Suprapubic skin (tissue), 4 donors: Measurements from ENCODE around the gene ALG12. TPM values are rescaled to one million over a fixed set of nuclear protein-coding genes. Genes with fewer than 3 reads are reported as not detected.

Experiments used
- DNase-seq, 2 donors: peaks; one replicate each; pipeline ENCODE4 v3.0.0-alpha.2; 2019; ENCODE audit warnings: low spot score in 2 of 2
- H3K27ac ChIP-seq: fragments of 200-600 bp; sonication (generic); one replicate; pipeline ENCODE4 v1.5.1; 2019
- H3K27me3 ChIP-seq: fragments of 200-600 bp; sonication (generic); one replicate; pipeline ENCODE4 v1.5.1; 2019
- H3K36me3 ChIP-seq: fragments of 200-600 bp; sonication (generic); one replicate; pipeline ENCODE4 v1.5.1; 2019
- H3K4me1 ChIP-seq: fragments of 200-600 bp; sonication (generic); one replicate; pipeline ENCODE4 v1.5.1; 2019
- H3K4me3 ChIP-seq: fragments of 200-600 bp; sonication (generic); one replicate; pipeline ENCODE4 v1.5.1; 2019; ENCODE audit warnings: mild to moderate bottlenecking
- H3K9me3 ChIP-seq: fragments of 200-600 bp; sonication (generic); one replicate; pipeline ENCODE4 v1.5.1; 2019
- EP300 ChIP-seq: sonication (generic); formaldehyde crosslinking; IDR thresholded peaks from one replicate; pipeline ENCODE4 v1.6.1; 2017; ENCODE audit warnings: antibody characterized with exemption
- POLR2A ChIP-seq, 2 donors: fragments of 450-650 bp; IDR thresholded peaks; one replicate each; pipeline ENCODE4 v1.6.1; 2017; ENCODE audit warnings: antibody characterized with exemption in 2 of 2, mild to moderate bottlenecking in 2 of 2, moderate library complexity in 2 of 2
- POLR2AphosphoS5 ChIP-seq, 3 donors: sonication (generic); formaldehyde crosslinking; IDR thresholded peaks; one replicate each; pipeline ENCODE4 v1.6.1; 2017; ENCODE audit warnings: antibody characterized with exemption in 3 of 3
- WGBS: methylation state at CpG from one replicate; pipeline ENCODE4 v1.1.5; 2018; 5-methylcytosine and 5-hydroxymethylcytosine counted together
- total RNA-seq, 4 donors: library from RNA; depleted of rRNA; stranded (reverse); fragments of >200 nt; gene quantifications; one replicate each; pipeline ENCODE4 v1.1.0, GENCODE V29; 2016
- TF ChIP-seq, protein P1 (sequence below), 2 donors: fragments of 200-600 bp in 1 of 2; fragments of 450-650 bp in 1 of 2; sonication (generic) in 1 of 2; IDR thresholded peaks; one replicate each; pipeline ENCODE4 v1.5.1; 2016 to 2019; ENCODE audit warnings: antibody characterized with exemption in 2 of 2, mild to moderate bottlenecking in 1 of 2, moderate library complexity in 1 of 2

ALG12 gene
- total RNA-seq, 4 donors from 2014 or later, result 13.2 to 23.8 (median 16.8) TPM

DNA sequence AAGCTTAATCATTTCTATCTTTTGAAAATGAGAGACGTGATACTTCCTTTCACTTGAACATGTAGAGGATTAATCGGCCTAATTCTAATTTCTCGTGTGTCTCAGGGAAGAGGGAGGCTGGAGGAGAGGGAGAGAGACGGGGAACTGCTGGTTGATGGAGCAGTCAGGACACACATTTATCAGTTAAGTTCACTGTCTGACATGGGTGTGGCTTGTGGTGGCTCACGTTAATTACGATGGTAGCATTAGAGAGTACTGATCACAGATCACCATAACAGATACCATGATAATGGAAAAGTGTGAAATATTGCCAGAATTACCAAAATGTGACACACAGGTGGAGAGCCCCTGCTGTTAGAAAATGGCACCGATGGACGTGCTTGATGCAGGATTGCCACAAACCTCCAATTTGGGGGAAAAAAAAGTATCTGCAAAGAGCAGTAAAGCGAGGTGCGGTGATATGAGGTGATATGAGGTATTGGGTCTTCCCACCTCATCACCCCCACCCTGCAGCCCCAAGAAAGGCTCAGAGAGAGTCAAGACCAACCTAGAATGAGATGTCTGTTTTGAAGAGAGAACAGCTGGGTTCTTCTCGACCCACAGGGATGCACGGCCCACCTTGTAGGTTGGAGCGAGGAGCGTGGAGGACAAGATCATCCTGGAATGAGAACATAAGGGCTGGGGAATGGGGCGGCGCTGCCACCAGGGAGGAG lies 44.9 kb downstream of the ALG12 start:
- H3K27me3 ChIP-seq, result no peaks in the 10 kb centered on the region
- DNase-seq, result no peak
- TF ChIP-seq EP300 (no peak), POLR2A (IDR thresholded peaks at IDR 0.05) (no peak), POLR2AphosphoS5 (IDR thresholded peaks at IDR 0.05) (no peak)
- TF ChIP-seq, protein P1, sequence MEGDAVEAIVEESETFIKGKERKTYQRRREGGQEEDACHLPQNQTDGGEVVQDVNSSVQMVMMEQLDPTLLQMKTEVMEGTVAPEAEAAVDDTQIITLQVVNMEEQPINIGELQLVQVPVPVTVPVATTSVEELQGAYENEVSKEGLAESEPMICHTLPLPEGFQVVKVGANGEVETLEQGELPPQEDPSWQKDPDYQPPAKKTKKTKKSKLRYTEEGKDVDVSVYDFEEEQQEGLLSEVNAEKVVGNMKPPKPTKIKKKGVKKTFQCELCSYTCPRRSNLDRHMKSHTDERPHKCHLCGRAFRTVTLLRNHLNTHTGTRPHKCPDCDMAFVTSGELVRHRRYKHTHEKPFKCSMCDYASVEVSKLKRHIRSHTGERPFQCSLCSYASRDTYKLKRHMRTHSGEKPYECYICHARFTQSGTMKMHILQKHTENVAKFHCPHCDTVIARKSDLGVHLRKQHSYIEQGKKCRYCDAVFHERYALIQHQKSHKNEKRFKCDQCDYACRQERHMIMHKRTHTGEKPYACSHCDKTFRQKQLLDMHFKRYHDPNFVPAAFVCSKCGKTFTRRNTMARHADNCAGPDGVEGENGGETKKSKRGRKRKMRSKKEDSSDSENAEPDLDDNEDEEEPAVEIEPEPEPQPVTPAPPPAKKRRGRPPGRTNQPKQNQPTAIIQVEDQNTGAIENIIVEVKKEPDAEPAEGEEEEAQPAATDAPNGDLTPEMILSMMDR (IDR thresholded peaks at IDR 0.05), result no peak
- WGBS, result 95% methylated on average over 15 of the region's 16 CpGs
- H3K9me3 ChIP-seq, result peaks cover 10% of the 10 kb centered on the region
- H3K27ac ChIP-seq, result no peak overlapping the region
- no peak overlapping the region for H3K4me3 ChIP-seq
- H3K36me3 ChIP-seq, result no peaks in the 10 kb centered on the region
- no peaks in the 10 kb centered on the region for H3K4me1 ChIP-seq

DNA sequence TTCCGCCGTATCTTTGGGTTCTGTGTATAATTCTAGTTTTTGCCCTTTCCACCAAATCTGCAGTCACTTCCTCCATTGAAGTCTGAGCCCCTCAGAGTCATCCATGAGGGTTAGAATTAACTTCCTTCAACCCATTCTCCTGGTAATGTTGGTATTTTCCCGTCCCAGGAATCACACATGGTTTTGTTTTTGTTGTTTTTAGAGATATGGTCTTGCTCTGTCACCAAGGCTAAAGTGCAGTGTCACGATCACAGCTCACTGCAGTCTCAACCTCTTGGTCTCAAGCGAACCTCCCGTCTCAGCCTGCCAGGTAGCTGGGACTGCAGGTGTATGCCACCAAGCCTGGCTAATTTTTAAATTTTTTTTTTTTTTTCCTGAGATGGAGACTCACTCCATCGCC lies 45.9 kb downstream of the ALG12 start:
- 96% methylated on average over 7 of the region's 7 CpGs for WGBS
- Histone ChIP-seq H3K4me3 (no peak overlapping the region), H3K36me3 (peaks cover 5% of the 10 kb centered on the region), H3K27me3 (no peaks in the 10 kb centered on the region), H3K9me3 (peaks cover 11% of the 10 kb centered on the region), H3K27ac (no peak overlapping the region), H3K4me1 (no peaks in the 10 kb centered on the region)
- TF ChIP-seq, protein P1 (IDR thresholded peaks at IDR 0.05), result no peak
- TF ChIP-seq EP300, result no peak
- no peak for TF ChIP-seq POLR2AphosphoS5 (IDR thresholded peaks at IDR 0.05)
- no peak for TF ChIP-seq POLR2A (IDR thresholded peaks at IDR 0.05)
- no peak for DNase-seq

DNA sequence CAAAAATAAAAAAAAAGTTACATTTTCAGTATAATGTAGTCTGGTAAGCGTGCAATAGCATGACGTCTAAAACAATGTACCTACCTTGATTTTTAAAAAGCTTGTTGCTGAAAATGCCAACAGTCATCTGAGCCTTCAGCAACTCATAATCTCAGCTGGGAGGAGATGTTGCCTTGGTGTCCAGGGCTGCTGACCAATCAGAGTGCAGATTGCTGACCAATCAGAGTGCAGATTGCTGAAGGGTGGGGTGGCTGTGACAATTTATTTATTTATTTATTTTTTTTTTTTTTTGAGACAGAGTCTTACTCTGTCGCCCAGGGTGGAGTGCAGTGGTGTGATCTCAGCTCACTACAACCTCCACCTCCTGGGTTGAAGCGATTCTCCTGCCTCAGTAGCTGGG lies 46.8 kb downstream of the ALG12 start:
- DNase-seq, result no peak
- TF ChIP-seq EP300 (no peak), POLR2A (IDR thresholded peaks at IDR 0.05) (no peak), POLR2AphosphoS5 (IDR thresholded peaks at IDR 0.05) (no peak)
- TF ChIP-seq, protein P1 (IDR thresholded peaks at IDR 0.05), result no peak
- no peak overlapping the region for H3K27ac ChIP-seq
- no peaks in the 10 kb centered on the region for H3K4me1 ChIP-seq
- no peaks in the 10 kb centered on the region for H3K27me3 ChIP-seq
- WGBS, result 95% methylated on average over 4 of the region's 4 CpGs
- peaks cover 6% of the 10 kb centered on the region for H3K36me3 ChIP-seq
- H3K4me3 ChIP-seq, result no peak overlapping the region
- H3K9me3 ChIP-seq, result peaks cover 19% of the 10 kb centered on the region

DNA sequence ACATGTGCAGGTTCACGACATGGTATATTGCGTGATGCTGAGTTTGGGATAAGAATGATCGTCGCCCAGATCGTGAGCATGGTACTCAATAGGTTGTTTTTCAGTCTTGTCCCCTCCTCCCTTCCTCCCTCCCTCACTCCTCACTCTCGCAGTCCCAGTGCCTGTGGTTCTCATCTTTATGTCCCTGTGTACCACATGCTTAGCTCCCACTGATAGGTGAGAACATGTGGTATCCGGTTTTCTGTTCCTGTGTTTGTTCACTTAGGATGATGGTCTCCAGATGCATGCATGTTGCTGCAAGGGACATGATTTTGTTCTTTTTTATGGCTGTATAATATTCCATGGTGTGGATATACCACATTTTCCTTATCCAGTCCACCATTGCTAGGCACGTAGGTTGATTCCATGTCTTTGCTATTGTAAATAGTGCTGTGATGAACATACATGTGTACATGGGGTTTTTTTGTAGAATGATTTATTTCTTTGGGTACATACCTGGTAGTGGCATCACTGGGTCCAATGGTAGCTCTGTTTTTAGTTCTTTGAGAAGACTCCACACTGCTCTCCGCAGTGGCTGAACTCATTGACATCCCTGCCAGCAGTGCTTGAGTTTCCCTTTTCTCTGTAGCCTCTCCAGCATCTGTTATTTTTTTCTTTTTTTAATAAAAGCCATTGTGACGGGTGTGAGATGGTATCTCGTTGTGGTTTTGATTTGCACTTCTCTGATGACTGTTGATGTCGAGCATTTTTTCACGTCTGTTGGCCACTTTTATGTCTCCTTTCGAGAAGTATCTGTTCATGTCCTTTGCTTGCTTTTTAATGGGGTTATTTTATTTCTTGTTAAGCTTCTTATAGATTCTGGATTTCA lies 48.2 kb downstream of the ALG12 start:
- Histone ChIP-seq H3K9me3 (peaks cover 22% of the 10 kb centered on the region), H3K27ac (no peak overlapping the region), H3K4me3 (no peak overlapping the region), H3K4me1 (no peaks in the 10 kb centered on the region), H3K27me3 (no peaks in the 10 kb centered on the region), H3K36me3 (peaks cover 6% of the 10 kb centered on the region)
- no peak for TF ChIP-seq POLR2AphosphoS5 (IDR thresholded peaks at IDR 0.05)
- TF ChIP-seq EP300, result no peak
- TF ChIP-seq, protein P1 (IDR thresholded peaks at IDR 0.05), result no peak
- TF ChIP-seq POLR2A (IDR thresholded peaks at IDR 0.05), result no peak
- 92% methylated on average over 13 of the region's 14 CpGs for WGBS
- no peak for DNase-seq
